ENCODE data around the gene PEX7. TPM values are rescaled to one million over a fixed set of nuclear protein-coding genes. Genes with fewer than 3 reads are reported as not detected.
"Not testable (repeated sequence)": the region's sequence is repeated elsewhere in the genome, so short reads cannot be mapped to it uniquely, and the experiment has no call there.

PEX7 gene
- total RNA-seq, 6 experiments from 2014 or later = 4.8 to 8.7 (median 5.2) TPM

DNA sequence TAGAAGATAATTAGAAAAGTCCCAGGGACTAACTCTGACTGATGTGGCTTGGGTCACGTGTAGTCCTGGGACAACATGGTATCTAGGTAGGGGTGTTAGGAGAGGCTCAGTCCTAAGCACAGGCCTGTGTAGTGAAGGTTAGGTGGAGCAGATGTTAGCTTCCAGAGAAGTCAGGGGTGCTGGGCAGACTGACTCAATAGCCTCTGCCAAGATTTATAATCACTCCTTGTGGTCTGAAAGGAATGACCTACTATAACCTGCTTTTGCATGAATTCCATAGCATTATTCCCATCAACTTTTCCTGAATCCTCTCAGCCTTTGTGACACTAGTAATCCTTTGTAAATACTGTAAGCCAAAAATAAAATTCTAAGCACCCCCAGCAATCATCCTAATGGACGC is 10.2 kb upstream of the PEX7 start:
- TF ChIP-seq POLR2A (IDR thresholded peaks at IDR 0.05) = no peak
- H3K9me3 ChIP-seq = no peaks in the 10 kb centered on the region
- no peaks in the 10 kb centered on the region for H3K36me3 ChIP-seq
- no peak overlapping the region for H3K27ac ChIP-seq
- intact Hi-C loops (cut with DNase I) = no loop called here
- no peak overlapping the region for H3K4me3 ChIP-seq
- DNase-seq (no peak), ATAC-seq (no peak)
- no peaks in the 10 kb centered on the region for H3K27me3 ChIP-seq
- no peaks in the 10 kb centered on the region for H3K4me1 ChIP-seq
- WGBS (ENCODE audit: insufficient coverage, low coverage, low lambda C conversion rate, missing lambda C conversion rate) = 70% methylated on average over 2 of the region's 2 CpGs

DNA sequence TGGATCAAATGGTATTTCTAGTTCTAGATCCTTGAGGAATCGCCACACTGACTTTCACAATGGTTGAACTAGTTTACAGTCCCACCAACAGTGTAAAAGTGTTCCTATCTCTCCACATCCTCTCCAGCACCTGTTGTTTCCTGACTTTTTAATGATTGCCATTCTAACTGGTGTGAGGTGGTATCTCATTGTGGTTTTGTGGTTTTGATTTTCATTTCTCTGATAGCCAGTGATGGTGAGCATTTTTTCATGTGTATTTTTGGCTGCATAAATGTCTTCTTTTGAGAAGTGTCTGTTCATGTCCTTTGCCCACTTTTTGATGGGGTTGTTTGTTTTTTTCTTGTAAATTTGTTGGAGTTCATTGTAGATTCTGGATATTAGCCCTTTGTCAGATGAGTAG is 6.8 kb upstream of the PEX7 start:
- WGBS (ENCODE audit: insufficient coverage, low coverage, low lambda C conversion rate, missing lambda C conversion rate) = no CpG with 5 or more reads among the region's 1 CpG
- DNase-seq; intact Hi-C loops (cut with DNase I): not testable (repeated sequence)

DNA sequence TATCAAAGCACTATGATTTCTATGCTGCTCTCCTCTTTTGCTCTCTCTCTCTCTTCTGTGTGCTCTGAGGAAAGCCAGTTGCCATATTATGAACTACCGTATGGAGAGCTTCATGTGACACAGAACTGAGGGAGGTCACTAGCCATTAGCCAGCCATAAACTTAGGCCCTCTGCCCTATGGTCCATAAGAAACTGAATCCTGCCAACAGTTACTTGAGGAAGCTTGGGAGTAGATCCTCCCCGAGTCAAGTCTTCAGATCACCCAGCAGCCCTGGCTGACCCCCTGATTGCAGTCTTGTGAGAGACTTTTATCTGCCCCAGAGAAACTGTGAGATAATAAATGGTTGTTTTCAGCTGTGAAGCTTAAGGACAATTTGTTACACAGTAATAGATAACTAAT is 5.7 kb upstream of the PEX7 start:
- Histone ChIP-seq H3K4me1 (peaks cover 0 to 3% (median 0%) of the 10 kb centered on the region in 4 donors), H3K4me3 (no peak overlapping the region), H3K9me3 (no peaks in the 10 kb centered on the region), H3K36me3 (no peaks in the 10 kb centered on the region), H3K27me3 (no peaks in the 10 kb centered on the region), H3K27ac (no peak overlapping the region)
- WGBS (ENCODE audit: insufficient coverage, low coverage, low lambda C conversion rate, missing lambda C conversion rate) = 80% methylated on average over 1 of the region's 2 CpGs
- ATAC-seq (no peak), DNase-seq (no peak)
- intact Hi-C loops (cut with DNase I) = no loop called here
- no peak for TF ChIP-seq POLR2A (IDR thresholded peaks at IDR 0.05)
- TF ChIP-seq, protein P1, sequence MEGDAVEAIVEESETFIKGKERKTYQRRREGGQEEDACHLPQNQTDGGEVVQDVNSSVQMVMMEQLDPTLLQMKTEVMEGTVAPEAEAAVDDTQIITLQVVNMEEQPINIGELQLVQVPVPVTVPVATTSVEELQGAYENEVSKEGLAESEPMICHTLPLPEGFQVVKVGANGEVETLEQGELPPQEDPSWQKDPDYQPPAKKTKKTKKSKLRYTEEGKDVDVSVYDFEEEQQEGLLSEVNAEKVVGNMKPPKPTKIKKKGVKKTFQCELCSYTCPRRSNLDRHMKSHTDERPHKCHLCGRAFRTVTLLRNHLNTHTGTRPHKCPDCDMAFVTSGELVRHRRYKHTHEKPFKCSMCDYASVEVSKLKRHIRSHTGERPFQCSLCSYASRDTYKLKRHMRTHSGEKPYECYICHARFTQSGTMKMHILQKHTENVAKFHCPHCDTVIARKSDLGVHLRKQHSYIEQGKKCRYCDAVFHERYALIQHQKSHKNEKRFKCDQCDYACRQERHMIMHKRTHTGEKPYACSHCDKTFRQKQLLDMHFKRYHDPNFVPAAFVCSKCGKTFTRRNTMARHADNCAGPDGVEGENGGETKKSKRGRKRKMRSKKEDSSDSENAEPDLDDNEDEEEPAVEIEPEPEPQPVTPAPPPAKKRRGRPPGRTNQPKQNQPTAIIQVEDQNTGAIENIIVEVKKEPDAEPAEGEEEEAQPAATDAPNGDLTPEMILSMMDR (IDR thresholded peaks at IDR 0.05) = no peak

More for the DNA sequence above, 6.8 kb upstream of the PEX7 start:
- not testable (repeated sequence) for H3K9me3 ChIP-seq, H3K4me1 ChIP-seq, H3K27ac ChIP-seq, H3K4me3 ChIP-seq, H3K27me3 ChIP-seq, ATAC-seq, H3K36me3 ChIP-seq

DNA sequence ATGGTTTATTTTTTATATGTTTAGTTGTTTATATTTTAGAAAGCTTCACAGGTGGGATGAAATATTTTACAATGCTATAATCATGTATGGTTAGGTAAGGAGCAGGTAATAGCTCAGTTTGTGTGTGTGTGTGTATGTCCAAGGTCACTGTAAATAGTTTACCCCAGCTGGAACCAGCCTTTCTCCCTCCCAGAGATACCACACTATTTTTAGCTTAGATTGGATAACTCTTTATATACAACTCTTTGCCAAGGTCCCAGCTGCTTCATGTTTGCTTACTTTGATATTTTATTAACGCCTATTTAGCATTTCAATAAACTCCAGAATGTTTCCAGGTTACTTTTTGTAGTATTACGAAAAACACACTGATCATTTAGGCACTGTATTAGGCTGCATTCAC is 1.8 kb upstream of the PEX7 start:
- H3K9me3 ChIP-seq = no peaks in the 10 kb centered on the region
- WGBS (ENCODE audit: insufficient coverage, low coverage, low lambda C conversion rate, missing lambda C conversion rate) = 79% methylated on average over 2 of the region's 2 CpGs
- intact Hi-C loops (cut with DNase I) = no loop called here
- no peak overlapping the region for H3K4me3 ChIP-seq
- TF ChIP-seq, protein P1 (IDR thresholded peaks at IDR 0.05) = no peak
- TF ChIP-seq POLR2A (IDR thresholded peaks at IDR 0.05) = no peak
- no peaks in the 10 kb centered on the region for H3K27me3 ChIP-seq
- no peak overlapping the region for H3K27ac ChIP-seq
- no peak for ATAC-seq
- H3K4me1 ChIP-seq = peaks cover 0 to 5% (median 0%) of the 10 kb centered on the region in 4 donors
- no peak for DNase-seq
- no peaks in the 10 kb centered on the region for H3K36me3 ChIP-seq

DNA sequence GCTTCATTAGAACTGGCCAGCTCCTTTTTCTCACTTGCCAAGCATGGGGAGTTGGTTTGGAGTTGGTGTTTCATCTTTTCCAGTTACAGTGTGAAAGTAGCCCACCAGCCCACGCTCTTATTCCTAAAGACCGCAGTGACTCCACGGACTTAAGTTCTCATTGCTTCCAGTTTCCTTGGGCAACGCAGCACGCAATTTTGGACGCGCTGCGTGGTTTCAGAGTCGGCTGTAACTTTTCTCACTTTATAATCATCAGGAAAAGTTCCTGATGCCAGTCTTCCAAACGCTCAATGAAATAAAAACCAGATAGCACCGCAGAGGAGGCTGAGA is 381 bp upstream of the PEX7 start:
- no peak for TF ChIP-seq POLR2A (IDR thresholded peaks at IDR 0.05)
- intact Hi-C loops (cut with DNase I) = no loop called here
- H3K4me1 ChIP-seq = peaks cover 0 to 5% (median 0%) of the 10 kb centered on the region in 4 donors
- no peaks in the 10 kb centered on the region for H3K9me3 ChIP-seq
- 0% methylated on average over 10 of the region's 11 CpGs for WGBS (ENCODE audit: insufficient coverage, low coverage, low lambda C conversion rate, missing lambda C conversion rate)
- no peaks in the 10 kb centered on the region for H3K36me3 ChIP-seq
- H3K27me3 ChIP-seq = no peaks in the 10 kb centered on the region
- ATAC-seq = peak in 3 of 4 donors; percentile 10 to 27 (median 11)
- H3K4me3 ChIP-seq = peak overlapping the region; percentile 73 to 84 (median 83)
- DNase-seq = peak in 1 of 3 donors; percentile 21
- H3K27ac ChIP-seq = peak overlapping the region in 2 of 3 donors; percentile 81 to 87

DNA sequence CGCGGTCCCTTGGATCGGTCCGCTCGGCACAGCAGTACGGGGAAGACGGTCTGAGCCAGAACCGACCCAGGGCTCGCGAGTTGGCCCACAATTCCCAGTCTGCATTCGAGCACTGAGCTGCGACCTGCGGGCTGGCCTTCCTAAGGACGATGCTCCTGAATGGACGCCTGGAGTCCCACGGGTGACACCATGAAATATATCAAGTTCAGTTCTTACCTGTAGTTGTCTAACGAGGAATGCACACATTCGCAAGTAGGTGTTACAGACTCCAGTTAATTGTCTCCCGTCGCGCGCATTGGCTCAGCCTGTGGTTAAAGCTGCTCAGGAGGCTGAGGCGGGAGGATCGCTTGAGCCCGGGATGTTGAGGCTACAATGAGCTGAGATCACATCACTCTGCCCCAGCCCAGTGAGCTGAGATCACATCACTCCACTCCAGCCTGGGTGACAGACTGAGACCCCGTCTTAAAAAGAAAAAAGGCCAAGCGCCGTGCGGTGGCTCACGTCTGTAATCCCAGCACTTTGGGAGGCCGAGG is 802 bp downstream of the PEX7 start:
- TF ChIP-seq, protein P1 (IDR thresholded peaks at IDR 0.05) = no peak
- no peak for TF ChIP-seq POLR2A (IDR thresholded peaks at IDR 0.05)
- H3K4me3 ChIP-seq = peak overlapping the region; percentile 73 to 84 (median 83)
- peak overlapping the region; percentile 74 to 87 (median 81) for H3K27ac ChIP-seq
- intact Hi-C loops (cut with DNase I) = no loop called here
- no peaks in the 10 kb centered on the region for H3K9me3 ChIP-seq
- H3K36me3 ChIP-seq = peaks cover 0 to 3% (median 0%) of the 10 kb centered on the region in 4 donors
- WGBS (ENCODE audit: insufficient coverage, low coverage, low lambda C conversion rate, missing lambda C conversion rate) = 68% methylated on average over 5 of the region's 31 CpGs
- H3K27me3 ChIP-seq = no peaks in the 10 kb centered on the region
- no peak for ATAC-seq
- H3K4me1 ChIP-seq = peaks cover 0 to 5% (median 0%) of the 10 kb centered on the region in 4 donors
- DNase-seq = peak in 1 of 3 donors; percentile 62
